Vagina (tissue), 2 donors: ENCODE results near the gene RNF181. TPM values are rescaled to one million over a fixed set of nuclear protein-coding genes. Genes with fewer than 3 reads are reported as not detected.
A peak's percentile ranks its signal among the peaks of the same experiment; 100 is the strongest.

ENCODE experiments used
- DNase-seq, 2 donors: peaks; one replicate each; pipeline ENCODE4 v3.0.0-alpha.2; 2017; ENCODE audit errors: extremely low spot score in 2 of 2
- H3K27ac ChIP-seq: fragments of 200-600 bp; sonication (generic); one replicate; pipeline ENCODE4 v1.5.1; 2019
- H3K27me3 ChIP-seq: fragments of 200-600 bp; sonication (generic); one replicate; pipeline ENCODE4 v1.5.1; 2019
- H3K36me3 ChIP-seq, 2 donors: fragments of 200-600 bp; sonication (generic); one replicate each; pipeline ENCODE4 v1.5.1; 2017 to 2019
- H3K4me1 ChIP-seq: fragments of 200-600 bp; sonication (generic); one replicate; pipeline ENCODE4 v1.5.1; 2019
- H3K4me3 ChIP-seq, 2 donors: fragments of 200-600 bp; sonication (generic); 1 replicate in 1 of 2; 2 replicates in 1 of 2; pipeline ENCODE4 v1.5.1; 2016 to 2019
- H3K9me3 ChIP-seq: fragments of 200-600 bp; sonication (generic); one replicate; pipeline ENCODE4 v1.5.1; 2019
- POLR2A ChIP-seq, 2 donors: fragments of 450-650 bp; IDR thresholded peaks; one replicate each; pipeline ENCODE4 v1.6.1; 2017; ENCODE audit warnings: antibody characterized with exemption in 2 of 2, mild to moderate bottlenecking in 2 of 2, moderate library complexity in 2 of 2
- POLR2AphosphoS5 ChIP-seq, 2 donors: sonication (generic); formaldehyde crosslinking; IDR thresholded peaks; one replicate each; pipeline ENCODE4 v1.9.0; 2017; ENCODE audit warnings: antibody characterized with exemption in 2 of 2, mild to moderate bottlenecking in 2 of 2, low read depth in 1 of 2; ENCODE audit not compliant: insufficient read depth in 1 of 2
- intact Hi-C: fragments of 100-400 bp; cut with DNase I; formaldehyde crosslinking; loops from one replicate; pipeline ENCODE4 v1.15.1; 2023
- total RNA-seq: library from RNA; depleted of rRNA; stranded (reverse); fragments of >200 nt; gene quantifications from one replicate; pipeline ENCODE4 v1.2.3, GENCODE V29; 2016
- TF ChIP-seq, protein P1 (sequence below), 3 experiments: fragments of 450-650 bp in 2 of 3; fragments of 200-600 bp in 1 of 3; sonication (generic) in 1 of 3; IDR thresholded peaks; one replicate each; pipeline ENCODE4 v1.5.1; 2017 to 2019; ENCODE audit warnings: antibody characterized with exemption in 3 of 3, mild to moderate bottlenecking in 2 of 3, moderate library complexity in 2 of 3

RNF181 gene
- total RNA-seq, 1 donor from 2014 or later, result 107 TPM

DNA sequence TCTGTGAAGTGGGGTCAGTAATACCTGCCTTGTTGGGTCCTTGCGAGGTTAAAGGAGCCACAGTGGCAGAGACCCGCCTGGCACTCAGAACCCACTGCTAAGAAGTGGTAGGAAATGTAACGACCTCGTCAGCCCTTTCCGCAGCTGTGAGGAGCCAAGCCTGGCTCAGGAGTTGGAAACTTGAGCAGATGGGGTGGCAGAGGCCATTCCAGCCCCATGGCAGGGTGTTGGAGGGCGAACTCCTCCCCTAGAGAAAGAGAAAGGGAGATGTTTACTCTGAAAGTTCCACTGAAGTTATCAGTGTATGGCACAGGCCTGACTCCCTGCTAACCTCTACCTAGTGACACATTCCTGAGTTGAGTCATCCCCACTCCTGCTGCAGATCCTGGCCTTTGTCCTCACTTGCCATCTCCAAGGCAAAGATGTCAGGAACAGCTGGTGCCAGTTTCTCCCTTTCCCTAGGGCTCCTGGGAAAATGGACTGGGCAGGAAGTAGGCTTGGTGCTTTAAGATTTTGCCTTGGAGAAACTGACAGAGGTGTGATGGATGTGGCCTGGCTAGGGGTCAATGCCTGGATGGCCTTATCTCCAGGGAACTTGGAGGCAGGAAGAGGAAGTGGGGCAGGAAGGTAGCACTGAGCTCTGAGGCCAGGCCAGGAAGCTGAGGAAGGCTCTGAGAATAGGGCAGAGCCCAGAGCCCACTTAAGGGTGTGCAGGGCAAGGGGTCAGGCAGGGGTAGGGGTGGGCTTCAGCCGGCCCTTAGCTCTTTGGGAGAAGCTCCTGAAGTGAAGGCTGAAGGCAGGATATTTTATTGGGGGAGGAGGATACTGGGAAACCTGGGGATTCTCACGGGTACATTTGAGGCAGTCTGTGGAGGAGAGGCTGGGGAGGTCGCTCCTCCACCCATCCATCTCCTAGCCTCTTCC, 10.4 kb upstream of the RNF181 start:
- peaks cover 62% of the 10 kb centered on the region for H3K4me1 ChIP-seq
- intact Hi-C loops, result no loop called here
- TF ChIP-seq POLR2A (IDR thresholded peaks at IDR 0.05) (no peak), POLR2AphosphoS5 (IDR thresholded peaks at IDR 0.05; ENCODE audit: insufficient read depth in 1 of 2, low read depth in 1 of 2) (peak; percentile 54 to 81)

DNA sequence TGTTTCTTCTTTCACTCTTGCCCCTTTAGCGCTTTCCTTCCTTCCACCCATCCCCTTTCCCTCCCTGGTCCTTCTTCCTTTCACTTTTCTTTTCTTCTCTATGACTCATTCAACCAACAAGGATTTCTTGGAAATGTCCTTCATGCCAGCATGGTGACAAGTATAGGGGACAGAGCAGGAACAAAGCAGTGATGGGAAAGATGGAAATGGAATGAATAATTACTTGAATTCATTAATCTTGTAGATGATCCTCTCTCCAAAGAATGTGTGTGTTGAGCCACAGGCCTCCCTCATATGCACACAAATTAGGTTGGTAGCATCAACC, 9.8 kb upstream of the RNF181 start:
- intact Hi-C loops, result no loop called here
- TF ChIP-seq, protein P1, sequence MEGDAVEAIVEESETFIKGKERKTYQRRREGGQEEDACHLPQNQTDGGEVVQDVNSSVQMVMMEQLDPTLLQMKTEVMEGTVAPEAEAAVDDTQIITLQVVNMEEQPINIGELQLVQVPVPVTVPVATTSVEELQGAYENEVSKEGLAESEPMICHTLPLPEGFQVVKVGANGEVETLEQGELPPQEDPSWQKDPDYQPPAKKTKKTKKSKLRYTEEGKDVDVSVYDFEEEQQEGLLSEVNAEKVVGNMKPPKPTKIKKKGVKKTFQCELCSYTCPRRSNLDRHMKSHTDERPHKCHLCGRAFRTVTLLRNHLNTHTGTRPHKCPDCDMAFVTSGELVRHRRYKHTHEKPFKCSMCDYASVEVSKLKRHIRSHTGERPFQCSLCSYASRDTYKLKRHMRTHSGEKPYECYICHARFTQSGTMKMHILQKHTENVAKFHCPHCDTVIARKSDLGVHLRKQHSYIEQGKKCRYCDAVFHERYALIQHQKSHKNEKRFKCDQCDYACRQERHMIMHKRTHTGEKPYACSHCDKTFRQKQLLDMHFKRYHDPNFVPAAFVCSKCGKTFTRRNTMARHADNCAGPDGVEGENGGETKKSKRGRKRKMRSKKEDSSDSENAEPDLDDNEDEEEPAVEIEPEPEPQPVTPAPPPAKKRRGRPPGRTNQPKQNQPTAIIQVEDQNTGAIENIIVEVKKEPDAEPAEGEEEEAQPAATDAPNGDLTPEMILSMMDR (IDR thresholded peaks at IDR 0.05), result no peak
- no peak for TF ChIP-seq POLR2A (IDR thresholded peaks at IDR 0.05)
- TF ChIP-seq POLR2AphosphoS5 (IDR thresholded peaks at IDR 0.05; ENCODE audit: insufficient read depth in 1 of 2, low read depth in 1 of 2), result no peak
- Histone ChIP-seq H3K9me3 (no peaks in the 10 kb centered on the region), H3K27me3 (no peaks in the 10 kb centered on the region), H3K27ac (peak overlapping the region; percentile 95), H3K36me3 (no peaks in the 10 kb centered on the region), H3K4me1 (peaks cover 65% of the 10 kb centered on the region), H3K4me3 (peak overlapping the region; percentile 54 to 78)
- DNase-seq, result no peak

More for the DNA sequence above, 10.4 kb upstream of the RNF181 start:
- Histone ChIP-seq H3K27ac (peak overlapping the region; percentile 95), H3K27me3 (no peaks in the 10 kb centered on the region), H3K9me3 (no peaks in the 10 kb centered on the region), H3K36me3 (no peaks in the 10 kb centered on the region), H3K4me3 (peak overlapping the region; percentile 54 to 78)
- no peak for DNase-seq

DNA sequence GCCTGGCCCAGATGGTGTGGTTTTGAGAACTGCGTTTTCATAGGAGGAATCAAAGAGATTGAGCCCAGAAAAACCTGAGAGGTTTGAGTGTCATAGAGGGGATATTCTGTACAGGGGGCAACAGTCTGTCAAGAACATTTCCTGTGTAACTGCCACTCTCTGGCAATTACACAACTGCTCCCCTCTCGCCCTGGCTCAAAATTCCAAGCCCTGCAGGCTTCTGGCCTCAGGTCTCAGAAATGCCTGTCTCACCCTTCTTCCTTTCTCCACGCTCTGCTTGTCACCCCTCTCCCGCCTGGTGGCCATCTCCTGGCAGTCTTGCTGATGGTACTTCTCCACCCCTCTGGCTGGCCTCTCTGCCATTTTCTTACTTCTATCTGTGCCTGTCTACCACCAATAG, 7.3 kb upstream of the RNF181 start:
- no peaks in the 10 kb centered on the region for H3K27me3 ChIP-seq
- H3K36me3 ChIP-seq, result no peaks in the 10 kb centered on the region
- intact Hi-C loops, result no loop called here
- no peak overlapping the region for H3K4me3 ChIP-seq
- H3K27ac ChIP-seq, result peak overlapping the region; percentile 28
- DNase-seq, result no peak
- TF ChIP-seq POLR2AphosphoS5 (IDR thresholded peaks at IDR 0.05; ENCODE audit: insufficient read depth in 1 of 2, low read depth in 1 of 2), result no peak
- no peak for TF ChIP-seq POLR2A (IDR thresholded peaks at IDR 0.05)
- TF ChIP-seq, protein P1 (IDR thresholded peaks at IDR 0.05), result no peak
- H3K4me1 ChIP-seq, result peaks cover 80% of the 10 kb centered on the region
- no peaks in the 10 kb centered on the region for H3K9me3 ChIP-seq

DNA sequence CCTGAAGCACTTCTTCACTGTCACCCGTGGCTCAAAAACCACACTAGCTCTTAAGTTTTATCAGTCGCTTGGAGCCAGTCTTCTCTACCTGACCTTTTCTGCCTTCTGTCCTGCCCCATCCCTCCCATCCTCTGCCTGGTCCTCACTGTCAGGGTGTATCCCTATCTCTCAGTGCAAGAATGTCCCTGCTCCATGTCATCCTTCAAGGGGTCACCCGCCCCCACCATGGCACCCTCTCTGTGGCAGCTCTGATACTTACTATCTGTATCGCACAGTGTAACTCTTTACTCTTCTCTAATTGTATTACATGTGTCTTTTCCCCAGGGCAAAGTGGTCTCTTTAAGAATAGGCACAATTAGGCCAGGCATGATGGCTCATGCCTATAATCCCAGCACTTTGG, 6.9 kb upstream of the RNF181 start:
- no peak overlapping the region for H3K4me3 ChIP-seq
- TF ChIP-seq, protein P1 (IDR thresholded peaks at IDR 0.05), result no peak
- TF ChIP-seq POLR2A (IDR thresholded peaks at IDR 0.05) (no peak), POLR2AphosphoS5 (IDR thresholded peaks at IDR 0.05; ENCODE audit: insufficient read depth in 1 of 2, low read depth in 1 of 2) (no peak)
- no peaks in the 10 kb centered on the region for H3K9me3 ChIP-seq
- no peaks in the 10 kb centered on the region for H3K27me3 ChIP-seq
- intact Hi-C loops, result no loop called here
- peak overlapping the region; percentile 28 for H3K27ac ChIP-seq
- H3K36me3 ChIP-seq, result no peaks in the 10 kb centered on the region
- peaks cover 78% of the 10 kb centered on the region for H3K4me1 ChIP-seq
- no peak for DNase-seq

DNA sequence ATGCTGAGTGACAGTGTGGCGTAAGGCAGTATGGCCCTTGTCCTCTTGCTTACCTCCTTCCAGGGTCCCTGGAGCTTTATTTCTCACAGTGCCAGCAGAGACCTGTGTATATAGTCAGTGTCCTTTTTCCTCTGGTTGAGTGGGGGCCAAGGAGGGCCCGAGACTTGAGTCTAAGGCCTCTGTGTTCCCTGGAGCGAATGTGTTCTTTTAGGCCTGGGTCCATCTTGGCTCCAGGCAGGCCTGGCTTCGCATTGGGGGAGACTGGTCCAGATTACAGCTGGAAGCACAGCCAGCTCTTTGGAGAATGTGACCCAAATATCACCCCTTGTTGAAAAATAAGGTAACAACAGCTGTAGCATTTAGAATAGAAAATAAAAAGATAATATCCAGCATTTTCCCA, 6.4 kb upstream of the RNF181 start:
- Histone ChIP-seq H3K27ac (peak overlapping the region; percentile 28), H3K4me1 (peaks cover 73% of the 10 kb centered on the region), H3K9me3 (no peaks in the 10 kb centered on the region), H3K36me3 (no peaks in the 10 kb centered on the region), H3K4me3 (no peak overlapping the region), H3K27me3 (no peaks in the 10 kb centered on the region)
- DNase-seq, result no peak
- TF ChIP-seq POLR2A (IDR thresholded peaks at IDR 0.05) (no peak), POLR2AphosphoS5 (IDR thresholded peaks at IDR 0.05; ENCODE audit: insufficient read depth in 1 of 2, low read depth in 1 of 2) (no peak)
- TF ChIP-seq, protein P1 (IDR thresholded peaks at IDR 0.05), result no peak
- intact Hi-C loops, result no loop called here
